Measurements from ENCODE around the gene ALK. TPM values are rescaled to one million over a fixed set of nuclear protein-coding genes. Genes with fewer than 3 reads are reported as not detected.

Gene ALK
- total RNA-seq, 1 donor from 2014 or later, result 0.16 TPM

DNA sequence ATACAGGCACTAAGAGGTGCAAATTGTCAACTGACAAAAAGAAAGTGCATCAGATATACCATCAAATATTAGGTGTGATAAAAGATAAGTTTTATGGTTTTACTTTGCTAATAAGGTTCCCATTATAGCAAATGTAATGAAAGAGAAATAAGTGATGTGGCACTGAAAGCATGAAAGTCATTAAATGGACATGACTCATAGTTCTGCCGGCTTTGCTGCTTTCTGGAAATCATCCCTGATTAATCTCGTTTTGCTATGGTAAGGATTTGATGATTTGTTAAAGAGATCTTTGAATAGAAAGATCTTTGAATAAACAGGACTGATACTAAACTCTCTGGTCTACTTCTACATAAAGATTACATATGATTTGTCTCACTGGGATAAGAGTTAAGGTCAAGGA is 733.5 kb downstream of the ALK start:
- intact Hi-C loops (cut with DNase I), result no loop called here
- DNase-seq, result no peak
- ATAC-seq (ENCODE audit: poor library complexity), result no peak

DNA sequence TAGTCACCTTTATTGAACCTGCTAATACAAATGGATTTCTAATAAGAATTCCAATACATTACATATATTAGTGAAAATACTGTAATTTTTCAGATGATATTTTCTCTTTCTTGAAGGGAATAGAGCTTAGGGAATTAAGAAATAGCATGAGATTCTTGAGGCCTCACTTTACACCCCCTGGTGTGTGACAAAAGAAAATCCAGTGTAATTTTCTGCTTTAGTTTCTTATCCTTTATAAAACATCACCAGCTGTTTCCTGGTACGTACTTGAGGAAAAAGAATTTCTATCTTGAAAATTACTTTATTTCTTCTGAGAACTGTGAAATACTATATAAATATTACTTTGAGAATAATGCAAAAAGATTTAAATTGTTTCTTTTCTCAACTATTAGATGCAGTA is 734.6 kb downstream of the ALK start:
- ATAC-seq (ENCODE audit: poor library complexity) (no peak), DNase-seq (no peak)
- intact Hi-C loops (cut with DNase I), result no loop called here

DNA sequence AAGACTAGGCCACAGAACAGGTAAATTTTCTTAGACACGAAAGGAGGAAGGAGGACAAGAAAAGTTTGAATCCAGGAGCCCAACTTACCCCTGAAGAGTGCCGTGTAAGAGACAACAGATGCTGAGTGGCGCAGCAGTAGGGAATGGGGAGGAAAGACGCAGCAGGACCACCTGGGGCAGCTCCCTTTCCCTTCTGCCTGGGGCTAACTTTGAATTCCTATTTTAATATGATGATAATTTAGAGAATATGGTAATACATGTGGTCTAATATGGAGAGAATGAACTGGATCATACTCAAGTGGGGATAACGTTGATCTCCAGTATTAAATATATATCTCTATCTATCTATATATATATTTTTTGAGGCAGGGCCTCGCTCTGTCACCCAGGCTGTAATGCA is 736.9 kb downstream of the ALK start:
- DNase-seq, result no peak
- intact Hi-C loops (cut with DNase I), result no loop called here
- no peak for ATAC-seq (ENCODE audit: poor library complexity)

DNA sequence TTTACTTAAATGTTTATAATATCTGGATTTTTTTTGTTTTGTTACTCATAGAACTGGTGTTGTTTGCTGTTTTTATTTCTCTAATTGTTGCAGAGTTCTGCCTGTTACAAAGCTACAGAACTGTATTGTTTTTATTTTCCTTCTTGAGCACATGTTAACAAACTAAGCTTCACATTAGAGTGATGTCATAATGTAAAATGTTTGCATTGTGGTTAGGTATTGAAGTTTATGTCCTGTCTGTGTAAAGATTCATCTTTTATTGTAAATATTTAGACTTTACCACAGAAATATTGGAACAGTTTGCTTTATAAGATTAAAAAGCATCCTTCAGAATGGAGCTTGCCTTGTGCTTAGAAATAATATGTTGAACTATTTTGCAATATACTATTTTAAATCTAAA is 738.5 kb downstream of the ALK start:
- intact Hi-C loops (cut with DNase I), result no loop called here
- ATAC-seq (ENCODE audit: poor library complexity), result no peak

DNA sequence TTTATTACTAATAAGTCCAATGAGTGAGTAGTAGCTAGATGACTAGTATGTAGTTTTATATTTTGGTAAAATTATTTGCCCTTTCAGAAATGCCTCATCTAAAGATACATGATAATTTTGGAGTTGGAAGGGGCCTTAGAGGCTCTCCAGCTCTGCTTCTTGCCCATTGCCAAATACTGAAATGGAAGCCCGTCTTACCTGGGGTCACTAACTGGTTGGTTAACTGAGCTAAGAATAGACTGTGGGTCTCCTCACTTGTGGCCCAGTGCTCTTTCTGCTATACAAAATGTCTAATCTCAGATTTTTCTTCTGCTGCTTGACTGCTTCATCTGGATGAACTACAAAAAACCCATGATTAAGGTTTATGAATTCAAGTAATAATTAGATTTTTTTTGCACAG is 739.1 kb downstream of the ALK start:
- intact Hi-C loops (cut with DNase I), result no loop called here
- no peak for ATAC-seq (ENCODE audit: poor library complexity)
- no peak for DNase-seq

More for the DNA sequence above, 738.5 kb downstream of the ALK start:
- no peak for DNase-seq

DNA sequence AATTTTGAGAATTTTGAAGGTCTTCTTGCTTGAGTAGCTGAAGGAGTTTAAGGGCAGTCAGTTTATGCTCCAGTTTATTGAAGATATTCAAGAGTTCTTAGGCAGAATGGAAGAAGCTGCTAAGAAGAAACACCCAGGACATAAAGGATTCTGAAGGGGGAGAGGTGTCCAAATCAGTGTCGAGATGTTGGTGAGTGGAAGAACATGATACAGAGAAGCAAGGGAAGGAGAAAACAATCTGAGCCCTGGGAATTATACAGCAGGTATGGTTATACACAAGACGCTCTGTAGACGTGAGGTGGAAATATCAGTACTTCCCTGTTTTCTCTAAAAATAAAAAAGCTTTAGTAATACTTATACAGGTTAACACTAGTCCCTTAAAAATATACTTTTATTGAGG is 746.0 kb downstream of the ALK start:
- ATAC-seq (ENCODE audit: poor library complexity) (no peak), DNase-seq (no peak)
- intact Hi-C loops (cut with DNase I), result no loop called here

DNA sequence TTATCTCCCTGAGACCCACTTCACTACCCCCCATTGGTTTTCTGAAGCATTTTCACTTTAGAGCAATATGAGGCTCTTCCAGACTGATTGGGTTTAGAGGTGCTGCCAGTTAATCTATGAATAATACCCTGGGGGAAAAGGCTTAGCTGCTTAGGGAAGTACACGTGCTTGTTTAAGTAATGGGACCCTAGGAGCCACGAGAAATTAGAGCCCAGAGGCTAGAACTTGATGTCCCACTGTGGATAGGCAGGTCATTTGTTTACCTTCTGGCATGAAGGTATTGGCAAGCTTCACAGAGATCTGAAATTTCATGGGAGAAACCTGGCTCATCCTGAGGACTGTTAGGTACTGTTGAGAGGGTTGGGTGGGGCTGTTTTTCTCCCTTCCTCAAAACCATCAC is 746.4 kb downstream of the ALK start:
- intact Hi-C loops (cut with DNase I), result no loop called here
- ATAC-seq (ENCODE audit: poor library complexity) (no peak), DNase-seq (no peak)

DNA sequence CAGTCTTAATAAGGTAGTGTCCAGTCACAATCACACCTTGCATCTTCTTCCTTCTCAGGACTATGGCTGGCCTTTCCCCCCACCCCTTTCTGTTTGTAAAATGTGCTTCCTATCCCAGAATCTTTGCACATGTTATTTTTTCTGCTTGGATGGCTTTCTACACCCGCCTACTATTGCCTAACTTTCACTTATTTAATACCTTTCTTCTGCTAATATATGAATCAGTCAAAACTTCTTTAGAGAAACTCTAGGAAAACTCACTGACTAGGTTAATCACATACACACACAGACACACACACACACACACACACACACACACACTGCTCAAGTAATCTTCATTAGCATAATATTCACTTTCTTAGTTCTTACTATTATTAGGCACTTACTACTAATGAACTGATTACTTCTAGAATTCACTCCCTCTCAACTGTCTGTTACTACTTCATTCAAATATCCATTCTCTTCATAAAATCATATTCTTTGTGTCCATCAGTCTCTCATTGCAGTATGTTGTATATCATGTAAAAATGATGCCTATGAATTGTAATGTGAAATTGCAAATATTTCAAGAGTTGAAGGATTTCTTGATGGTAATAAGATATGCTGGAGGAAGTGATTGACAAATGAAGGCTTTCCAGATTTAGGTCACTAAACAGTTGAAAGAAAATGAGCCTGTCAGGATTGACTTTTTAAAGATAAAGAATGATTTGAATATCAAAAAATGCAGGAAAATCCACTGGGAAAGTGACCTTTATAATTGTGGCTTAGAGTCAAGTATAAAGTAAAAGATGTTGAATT is 754.9 kb downstream of the ALK start:
- DNase-seq, result no peak
- ATAC-seq (ENCODE audit: poor library complexity), result no peak
- intact Hi-C loops (cut with DNase I), result no loop called here

DNA sequence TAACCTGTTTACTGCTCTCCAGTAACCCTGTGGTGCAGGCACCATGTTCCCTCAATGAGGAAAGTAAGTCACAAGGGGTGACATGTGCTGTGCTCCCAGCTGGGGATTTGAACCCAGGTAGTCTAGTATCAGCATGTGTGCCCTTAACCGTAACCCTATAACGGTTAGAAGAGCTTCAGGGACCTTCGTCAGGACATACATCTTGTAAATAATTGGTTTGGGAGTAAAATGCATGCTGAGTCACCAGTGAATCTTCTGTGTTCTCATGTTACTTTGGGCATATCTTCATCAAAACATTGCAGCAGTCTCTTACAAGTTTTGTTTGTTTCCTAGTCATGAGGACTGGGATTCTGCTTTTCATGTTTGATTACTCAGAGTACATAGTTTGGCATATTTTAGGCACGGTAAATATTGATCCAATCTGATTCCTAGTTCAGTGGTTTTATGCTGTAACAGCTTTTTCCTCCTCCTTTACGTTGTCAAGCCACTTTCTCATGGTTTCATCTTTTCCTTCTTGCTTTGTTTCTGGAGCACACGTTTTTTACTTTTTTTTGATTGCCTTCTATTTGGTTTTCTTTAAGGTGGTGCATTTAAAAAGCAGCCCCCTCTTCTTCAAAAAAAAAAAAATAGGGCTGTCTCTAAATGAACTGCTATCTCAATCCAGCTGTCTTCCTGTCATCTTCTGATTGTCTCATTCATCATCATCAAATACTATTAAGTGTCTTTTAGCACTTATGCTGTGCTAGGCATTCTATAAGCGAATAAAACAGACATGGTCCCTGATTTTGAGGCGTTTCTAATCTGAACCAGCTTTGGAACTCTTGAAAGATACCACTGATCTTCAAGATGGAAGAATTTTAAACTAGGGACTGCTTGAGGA is 755.8 kb downstream of the ALK start:
- DNase-seq (no peak), ATAC-seq (ENCODE audit: poor library complexity) (no peak)
- intact Hi-C loops (cut with DNase I), result no loop called here

DNA sequence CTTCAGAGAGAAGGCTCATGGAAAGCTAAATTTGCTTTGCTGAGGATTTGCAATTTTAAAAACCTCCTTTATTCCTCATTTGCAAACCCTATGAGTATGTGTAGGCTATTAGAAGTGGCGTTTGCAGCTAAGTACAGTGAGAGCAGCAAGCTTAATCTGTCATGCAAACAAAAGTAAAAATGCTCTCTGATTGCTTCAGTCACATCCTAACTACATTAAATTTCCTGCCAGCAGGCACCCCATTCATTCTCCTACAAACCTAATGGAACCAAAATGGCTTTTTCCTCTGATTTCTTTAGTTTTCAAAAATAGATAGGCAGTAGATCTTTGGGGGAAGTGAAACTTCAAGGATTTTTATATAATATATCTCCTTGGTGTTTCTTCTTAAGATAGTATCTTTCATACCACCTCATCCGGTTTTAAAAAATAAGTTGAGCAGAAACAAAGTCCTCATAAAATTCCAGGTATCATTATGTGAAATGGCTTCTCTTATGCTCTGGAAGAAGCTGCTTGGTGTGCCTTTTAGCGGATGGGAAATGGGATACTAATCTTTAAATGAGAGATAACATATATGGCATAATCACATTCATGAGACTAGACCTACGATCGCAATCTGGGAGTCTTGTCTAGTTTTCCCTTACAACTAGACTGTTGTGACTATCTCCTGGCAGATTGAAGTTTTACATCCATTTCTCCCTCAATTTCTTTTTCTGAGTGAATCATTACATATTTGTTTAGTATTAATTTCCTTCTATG is 757.1 kb downstream of the ALK start:
- DNase-seq (no peak), ATAC-seq (ENCODE audit: poor library complexity) (no peak)
- intact Hi-C loops (cut with DNase I), result no loop called here

DNA sequence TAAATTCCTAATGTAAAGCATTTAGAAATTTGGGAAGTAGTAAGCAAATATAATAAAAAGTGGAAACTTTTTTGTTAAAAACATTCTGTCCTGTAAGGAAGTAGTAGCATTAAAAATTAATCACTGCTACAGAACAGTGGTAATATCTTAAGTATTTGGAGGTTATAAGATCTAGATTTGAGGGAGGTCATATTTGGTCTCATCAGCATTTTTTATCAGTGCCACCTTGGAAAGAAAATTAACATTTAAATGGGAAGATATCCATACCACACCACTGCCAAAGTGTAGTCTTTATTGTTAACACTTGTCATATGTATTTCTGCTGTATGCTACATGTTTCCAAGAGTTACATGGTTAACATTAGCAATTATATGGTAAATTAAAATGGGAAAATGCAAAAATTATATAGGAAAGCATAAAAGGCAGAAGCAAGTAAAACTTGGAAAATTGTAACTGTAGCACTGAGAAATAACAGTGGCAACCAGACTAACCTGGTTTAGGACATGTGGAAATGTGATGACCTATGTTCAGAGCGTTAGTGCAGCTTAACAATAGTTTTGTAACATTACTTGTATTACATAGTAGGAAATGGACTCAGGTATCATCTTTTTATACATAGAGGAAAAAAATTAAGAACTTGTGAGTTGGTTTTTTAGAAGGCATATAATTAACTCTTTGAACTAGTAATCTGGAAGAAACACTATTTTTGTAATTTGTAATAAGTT is 759.0 kb downstream of the ALK start:
- DNase-seq, result no peak
- ATAC-seq (ENCODE audit: poor library complexity), result no peak
- intact Hi-C loops (cut with DNase I), result no loop called here

DNA sequence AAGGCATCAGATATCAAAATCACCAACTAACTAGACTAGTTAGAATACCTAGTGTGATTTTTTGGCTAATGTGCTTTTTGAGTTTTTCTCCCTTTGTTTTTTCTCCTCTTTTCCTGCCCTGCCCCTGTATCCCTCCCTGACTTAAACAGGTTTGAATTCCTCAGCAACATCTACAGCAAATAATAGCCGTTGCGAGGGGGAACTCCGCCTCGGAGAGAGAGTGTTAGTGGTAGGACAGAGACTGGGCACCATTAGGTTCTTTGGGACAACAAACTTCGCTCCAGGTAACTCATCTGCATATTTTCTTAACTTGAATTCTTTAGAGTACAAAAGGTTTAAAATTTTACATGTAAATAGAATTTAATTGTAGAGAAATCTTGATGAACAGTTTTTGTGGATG is 761.2 kb downstream of the ALK start:
- DNase-seq, result no peak
- intact Hi-C loops (cut with DNase I), result no loop called here
- no peak for ATAC-seq (ENCODE audit: poor library complexity)

DNA sequence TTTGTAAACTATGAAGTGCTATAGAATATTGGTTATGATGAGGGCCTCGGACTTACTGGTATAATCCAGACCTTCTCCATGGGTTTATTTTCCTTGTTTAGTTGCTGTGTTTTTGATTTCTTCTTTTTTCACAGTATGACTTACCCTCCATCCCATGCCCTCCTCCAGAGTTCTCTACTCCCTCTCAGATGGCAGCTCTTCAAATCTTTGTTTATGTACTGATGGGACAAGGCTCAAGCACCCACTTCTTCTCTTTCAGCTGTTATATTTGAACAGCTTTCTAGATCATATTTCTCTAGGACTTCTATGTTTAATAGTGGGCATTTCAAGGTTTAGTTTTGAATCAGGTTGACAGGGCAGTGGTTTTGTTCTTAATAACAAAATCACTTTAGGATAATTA is 762.3 kb downstream of the ALK start:
- intact Hi-C loops (cut with DNase I), result no loop called here
- ATAC-seq (ENCODE audit: poor library complexity), result no peak
- DNase-seq, result no peak

DNA sequence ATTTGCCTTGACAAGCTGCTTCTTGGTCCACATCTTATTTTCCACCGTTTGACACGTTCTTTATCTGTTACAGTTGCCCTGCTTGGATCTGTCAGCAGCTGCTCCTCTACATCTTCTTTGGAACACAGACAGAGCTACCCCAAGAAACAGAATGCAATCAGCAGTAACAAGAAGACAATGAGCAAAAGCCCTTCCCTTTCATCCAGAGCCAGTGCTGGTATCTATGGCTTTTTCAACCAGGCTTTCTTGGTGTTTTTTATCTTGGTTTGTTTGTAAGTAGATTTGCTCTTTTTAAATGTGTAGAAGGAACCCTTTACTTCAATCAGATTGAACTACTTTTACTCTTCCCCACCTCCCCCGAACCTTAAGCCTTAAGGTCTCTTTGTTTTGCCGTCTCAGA is 764.3 kb downstream of the ALK start:
- intact Hi-C loops (cut with DNase I), result no loop called here
- ATAC-seq (ENCODE audit: poor library complexity) (no peak), DNase-seq (no peak)

DNA sequence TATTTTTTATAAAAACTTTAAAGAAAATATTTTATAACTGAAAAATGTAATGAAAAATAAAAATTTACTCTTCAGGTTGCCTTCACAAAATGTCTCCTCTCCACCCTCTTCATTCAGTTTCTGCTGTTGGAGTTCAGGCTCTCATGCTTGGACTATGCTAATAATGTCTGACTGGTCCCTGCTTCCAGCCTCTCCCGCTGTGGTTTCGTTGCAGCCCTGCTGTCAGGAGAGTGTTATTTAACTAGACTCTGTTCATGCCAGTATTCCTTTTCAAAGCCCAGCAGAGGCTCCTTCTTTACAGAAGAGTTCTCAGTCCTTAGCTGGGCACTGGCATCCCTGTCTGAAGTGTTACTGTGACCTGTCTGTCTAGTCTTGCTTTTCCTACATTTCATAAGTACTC is 765.8 kb downstream of the ALK start:
- ATAC-seq (ENCODE audit: poor library complexity), result no peak
- intact Hi-C loops (cut with DNase I), result no loop called here
- DNase-seq, result no peak

DNA sequence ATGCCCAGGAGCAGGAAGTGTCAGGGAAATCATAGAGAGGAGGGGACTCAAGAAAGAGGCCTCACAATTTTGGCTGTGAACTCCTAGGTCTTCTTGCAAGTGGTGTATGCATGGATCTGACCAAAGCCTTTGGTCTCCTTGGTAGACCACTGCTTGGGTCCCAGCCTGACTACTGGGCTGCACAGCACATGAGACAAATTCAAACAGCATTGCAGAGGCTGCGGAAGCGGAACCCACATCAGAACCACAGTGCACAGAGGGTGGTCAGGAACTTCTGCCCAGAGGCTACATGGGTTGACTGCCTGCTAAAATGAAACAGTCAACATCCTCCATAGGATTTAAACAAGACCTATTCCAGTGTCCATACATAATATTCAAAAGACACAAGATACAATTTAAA is 766.8 kb downstream of the ALK start:
- intact Hi-C loops (cut with DNase I), result no loop called here
- no peak for ATAC-seq (ENCODE audit: poor library complexity)
- DNase-seq, result no peak

DNA sequence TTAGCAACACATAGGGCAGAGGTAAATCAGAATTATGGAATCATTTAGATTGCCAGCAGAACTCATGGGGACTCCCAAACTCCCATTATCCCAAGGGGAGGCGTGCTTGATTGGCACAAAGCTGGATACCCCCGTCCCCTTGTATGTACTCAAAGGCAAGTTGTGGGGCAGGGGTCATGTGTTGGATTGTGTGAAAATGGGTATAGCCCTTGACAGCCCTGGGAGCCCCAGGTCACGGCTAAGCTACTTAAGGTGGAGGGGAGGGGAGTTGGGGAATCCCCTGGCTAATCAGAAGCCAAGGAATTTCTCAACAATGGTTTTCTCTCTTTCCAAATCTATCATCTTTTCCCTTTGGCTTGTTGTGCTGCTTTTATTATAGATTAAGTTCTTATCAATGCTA is 773.4 kb downstream of the ALK start:
- intact Hi-C loops (cut with DNase I), result no loop called here
- ATAC-seq (ENCODE audit: poor library complexity), result no peak
- no peak for DNase-seq

DNA sequence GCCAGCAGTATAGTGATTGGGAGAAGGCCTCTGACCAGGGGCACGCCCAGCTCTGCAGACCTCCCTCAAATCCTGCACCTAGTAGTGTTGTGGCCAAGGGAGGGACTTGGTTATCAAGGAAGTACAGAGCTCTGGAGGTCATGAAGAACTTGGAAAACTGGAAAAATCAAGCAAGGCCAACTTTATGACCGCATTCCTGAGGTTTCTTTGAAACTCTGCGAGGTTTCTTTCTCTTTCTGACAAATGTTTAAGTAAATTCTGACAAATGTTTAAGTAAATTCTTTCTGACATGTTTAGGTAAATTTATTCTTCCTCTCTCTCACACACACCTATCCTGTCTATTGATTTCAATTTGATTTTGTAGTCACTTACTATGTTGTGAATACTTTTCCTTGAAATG is 775.2 kb downstream of the ALK start:
- ATAC-seq (ENCODE audit: poor library complexity) (no peak), DNase-seq (no peak)
- intact Hi-C loops (cut with DNase I), result no loop called here

DNA sequence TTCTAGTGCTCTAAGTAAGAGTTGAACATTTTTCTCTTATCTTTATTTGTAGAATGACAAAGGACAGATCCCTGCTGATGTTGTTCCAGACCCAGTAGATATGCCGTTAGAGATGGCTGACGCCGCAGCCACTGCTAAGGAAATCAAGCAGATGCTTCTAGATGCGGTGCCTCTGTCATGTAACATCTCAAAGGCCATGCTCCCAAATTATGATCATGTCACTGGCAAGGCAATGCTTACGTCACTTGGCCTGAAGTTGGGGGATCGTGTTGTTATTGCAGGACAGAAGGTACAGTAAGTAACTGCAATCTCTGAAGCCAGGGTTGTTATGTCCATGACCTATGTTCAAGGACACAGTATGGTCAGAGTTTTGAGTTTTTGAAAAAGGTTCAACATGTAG is 777.7 kb downstream of the ALK start:
- intact Hi-C loops (cut with DNase I), result no loop called here
- no peak for ATAC-seq (ENCODE audit: poor library complexity)
- DNase-seq, result no peak
